ENCODE measurements around the gene KLC1.

Gene KLC1

DNA sequence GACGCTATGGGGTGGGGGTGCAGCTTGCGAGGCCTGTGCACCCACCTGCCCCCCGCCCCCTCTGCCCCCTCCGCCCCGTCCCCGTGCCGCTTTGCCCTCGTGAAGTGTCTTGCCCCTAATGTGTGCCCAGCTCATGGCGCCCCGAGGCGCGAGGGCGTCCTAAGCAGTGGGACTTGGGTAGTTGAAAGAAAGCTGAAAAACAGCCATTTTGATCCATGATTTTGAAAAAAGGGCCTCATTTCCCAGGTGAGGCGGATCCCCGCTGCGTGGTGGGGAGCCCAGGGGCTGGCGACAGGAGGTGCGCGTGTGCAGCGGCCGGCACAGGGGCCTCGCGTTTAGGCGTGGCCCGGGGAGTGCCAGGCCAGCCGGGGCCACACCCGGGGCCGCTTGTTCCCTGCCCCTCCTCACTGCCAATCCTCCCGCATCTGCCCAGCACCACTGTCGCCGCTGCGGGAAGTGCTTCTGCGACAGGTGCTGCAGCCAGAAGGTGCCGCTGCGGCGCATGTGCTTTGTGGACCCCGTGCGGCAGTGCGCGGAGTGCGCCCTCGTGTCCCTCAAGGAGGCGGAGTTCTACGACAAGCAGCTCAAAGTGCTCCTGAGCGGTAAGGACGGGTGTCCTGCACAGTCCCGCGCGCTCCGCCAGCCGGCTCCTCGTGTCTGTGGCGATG is 98.4 kb downstream of the KLC1 start:
- no peaks in the 10 kb centered on the region for H3K27me3 ChIP-seq (ENCODE audit: control insufficient read depth, insufficient read depth, low read length)
- no peak overlapping the region for H3K27ac ChIP-seq (ENCODE audit: low read depth, low read length)
- peaks cover 20% of the 10 kb centered on the region for H3K4me1 ChIP-seq (ENCODE audit: control insufficient read depth, insufficient read depth, low read length)
- no peak overlapping the region for H3K4me3 ChIP-seq (ENCODE audit: low read length)
- no peak overlapping the region for H3K9ac ChIP-seq (ENCODE audit: low read length)
- H3K36me3 ChIP-seq (ENCODE audit: control insufficient read depth, insufficient read depth, low read length): peaks cover 25% of the 10 kb centered on the region

- Histone ChIP-seq H3K27ac (ENCODE audit: low read depth, low read length) (no peak overlapping the region), H3K4me1 (ENCODE audit: control insufficient read depth, insufficient read depth, low read length) (peaks cover 16% of the 10 kb centered on the region), H3K9ac (ENCODE audit: low read length) (no peak overlapping the region), H3K36me3 (ENCODE audit: control insufficient read depth, insufficient read depth, low read length) (peaks cover 26% of the 10 kb centered on the region), H3K4me3 (ENCODE audit: low read length) (no peak overlapping the region), H3K27me3 (ENCODE audit: control insufficient read depth, insufficient read depth, low read length) (no peaks in the 10 kb centered on the region)
Observed at GRCh38 chr14:103728141-103728540, 99.1 kb downstream of the KLC1 start.

DNA sequence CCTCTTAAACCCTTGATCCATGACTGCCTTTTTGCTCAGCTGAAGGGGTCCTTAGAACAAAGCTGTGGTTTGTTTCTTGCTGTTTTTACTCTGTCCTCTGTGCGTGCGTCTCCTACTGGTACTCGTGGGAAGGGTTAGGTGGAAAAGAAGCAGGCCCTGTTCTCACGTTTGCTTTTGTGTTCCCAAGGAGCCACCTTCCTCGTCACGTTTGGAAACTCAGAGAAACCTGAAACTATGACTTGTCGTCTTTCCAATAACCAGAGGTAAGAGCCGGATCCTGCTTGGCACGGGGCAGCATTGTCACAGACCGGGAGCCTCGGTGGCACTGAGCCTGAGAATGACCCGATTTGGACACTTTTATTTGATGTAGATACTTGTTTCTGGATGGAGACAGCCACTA is 99.7 kb downstream of the KLC1 start:
- Histone ChIP-seq H3K4me1 (ENCODE audit: control insufficient read depth, insufficient read depth, low read length) (peaks cover 10% of the 10 kb centered on the region), H3K36me3 (ENCODE audit: control insufficient read depth, insufficient read depth, low read length) (peaks cover 31% of the 10 kb centered on the region), H3K9ac (ENCODE audit: low read length) (no peak overlapping the region), H3K27ac (ENCODE audit: low read depth, low read length) (no peak overlapping the region), H3K4me3 (ENCODE audit: low read length) (no peak overlapping the region), H3K27me3 (ENCODE audit: control insufficient read depth, insufficient read depth, low read length) (no peaks in the 10 kb centered on the region)

- Histone ChIP-seq H3K9ac (ENCODE audit: low read length) (no peak overlapping the region), H3K4me3 (ENCODE audit: low read length) (no peak overlapping the region), H3K36me3 (ENCODE audit: control insufficient read depth, insufficient read depth, low read length) (peaks cover 36% of the 10 kb centered on the region), H3K4me1 (ENCODE audit: control insufficient read depth, insufficient read depth, low read length) (no peaks in the 10 kb centered on the region), H3K27ac (ENCODE audit: low read depth, low read length) (no peak overlapping the region), H3K27me3 (ENCODE audit: control insufficient read depth, insufficient read depth, low read length) (no peaks in the 10 kb centered on the region)
Observed at GRCh38 chr14:103729496-103730448, 100.8 kb downstream of the KLC1 start.

GRCh38 chr14:103730490-103731035 is 101.6 kb downstream of the KLC1 start:
- Histone ChIP-seq H3K27me3 (ENCODE audit: control insufficient read depth, insufficient read depth, low read length) (no peaks in the 10 kb centered on the region), H3K9ac (ENCODE audit: low read length) (no peak overlapping the region), H3K4me1 (ENCODE audit: control insufficient read depth, insufficient read depth, low read length) (no peaks in the 10 kb centered on the region), H3K36me3 (ENCODE audit: control insufficient read depth, insufficient read depth, low read length) (peaks cover 36% of the 10 kb centered on the region), H3K4me3 (ENCODE audit: low read length) (no peak overlapping the region), H3K27ac (ENCODE audit: low read depth, low read length) (no peak overlapping the region)

DNA sequence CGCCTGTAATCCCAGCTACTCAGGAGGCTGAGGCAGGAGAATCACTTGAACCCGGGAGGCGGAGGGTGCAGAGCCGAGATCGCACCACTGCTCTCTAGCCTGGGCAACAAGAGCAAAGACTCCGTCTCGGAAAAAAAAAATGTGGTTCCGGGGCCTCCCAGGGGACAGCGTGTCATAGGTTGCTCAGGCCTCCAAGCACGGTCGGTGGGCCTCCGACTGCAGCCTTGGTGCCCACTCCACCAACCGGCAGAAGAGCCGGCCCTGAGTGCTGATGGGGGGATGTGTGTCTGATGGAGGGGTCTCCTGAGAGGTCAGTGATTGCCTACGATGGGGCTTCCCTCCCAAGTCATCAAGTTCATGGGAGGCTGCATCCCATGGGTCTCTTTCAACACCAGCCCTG is 102.5 kb downstream of the KLC1 start:
- Histone ChIP-seq H3K9ac (ENCODE audit: low read length) (no peak overlapping the region), H3K27ac (ENCODE audit: low read depth, low read length) (no peak overlapping the region), H3K27me3 (ENCODE audit: control insufficient read depth, insufficient read depth, low read length) (no peaks in the 10 kb centered on the region), H3K4me1 (ENCODE audit: control insufficient read depth, insufficient read depth, low read length) (peaks cover 1% of the 10 kb centered on the region), H3K4me3 (ENCODE audit: low read length) (no peak overlapping the region), H3K36me3 (ENCODE audit: control insufficient read depth, insufficient read depth, low read length) (peaks cover 37% of the 10 kb centered on the region)

DNA sequence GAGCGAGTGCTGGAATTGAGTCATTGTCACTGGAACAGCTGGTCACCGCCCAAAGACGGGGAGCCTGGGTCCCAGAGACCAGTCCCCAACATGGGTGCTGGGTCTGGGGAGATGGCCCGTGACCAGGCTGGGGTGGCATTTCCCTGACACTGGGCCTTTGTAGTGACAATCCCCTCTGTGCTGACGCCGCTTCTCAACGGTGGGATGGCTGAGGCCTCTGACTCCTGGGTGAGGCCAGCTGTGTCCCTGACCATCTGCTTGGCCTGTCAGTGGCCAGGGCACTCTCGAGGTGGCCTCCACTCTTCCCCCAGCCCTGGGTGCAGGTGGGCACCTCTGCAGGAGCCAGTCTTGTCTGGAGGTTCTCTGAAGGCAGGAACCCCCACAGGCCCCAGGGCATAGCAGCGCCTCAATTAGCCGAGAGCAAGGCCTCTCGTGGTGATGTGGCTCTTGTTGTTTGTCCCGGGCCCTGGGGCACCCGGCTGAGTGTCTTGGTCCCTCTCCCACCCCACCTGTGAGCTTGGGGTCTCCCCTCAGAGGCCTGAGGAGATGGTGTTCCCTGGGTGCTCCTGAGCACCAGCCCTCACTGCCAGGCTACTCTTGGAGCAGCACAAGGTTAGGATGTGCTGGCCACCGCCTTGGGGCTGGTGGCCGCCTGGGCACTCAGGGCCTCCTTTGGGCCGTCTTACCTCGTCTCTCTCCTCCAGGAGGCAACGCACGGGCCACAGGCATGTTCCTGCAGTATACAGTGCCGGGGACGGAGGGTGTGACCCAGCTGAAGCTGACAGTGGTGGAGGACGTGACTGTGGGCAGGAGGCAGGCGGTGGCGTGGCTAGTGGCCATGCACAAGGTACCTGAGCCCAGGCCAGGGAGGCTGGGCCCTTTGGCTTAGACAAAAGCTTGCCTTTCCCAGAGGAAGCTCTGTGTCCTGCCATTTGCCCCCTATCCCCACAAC is 103.2 kb downstream of the KLC1 start:
- Histone ChIP-seq H3K9ac (ENCODE audit: low read length) (no peak overlapping the region), H3K36me3 (ENCODE audit: control insufficient read depth, insufficient read depth, low read length) (peaks cover 39% of the 10 kb centered on the region), H3K27ac (ENCODE audit: low read depth, low read length) (no peak overlapping the region), H3K4me1 (ENCODE audit: control insufficient read depth, insufficient read depth, low read length) (peaks cover 3% of the 10 kb centered on the region), H3K27me3 (ENCODE audit: control insufficient read depth, insufficient read depth, low read length) (no peaks in the 10 kb centered on the region), H3K4me3 (ENCODE audit: low read length) (no peak overlapping the region)

DNA sequence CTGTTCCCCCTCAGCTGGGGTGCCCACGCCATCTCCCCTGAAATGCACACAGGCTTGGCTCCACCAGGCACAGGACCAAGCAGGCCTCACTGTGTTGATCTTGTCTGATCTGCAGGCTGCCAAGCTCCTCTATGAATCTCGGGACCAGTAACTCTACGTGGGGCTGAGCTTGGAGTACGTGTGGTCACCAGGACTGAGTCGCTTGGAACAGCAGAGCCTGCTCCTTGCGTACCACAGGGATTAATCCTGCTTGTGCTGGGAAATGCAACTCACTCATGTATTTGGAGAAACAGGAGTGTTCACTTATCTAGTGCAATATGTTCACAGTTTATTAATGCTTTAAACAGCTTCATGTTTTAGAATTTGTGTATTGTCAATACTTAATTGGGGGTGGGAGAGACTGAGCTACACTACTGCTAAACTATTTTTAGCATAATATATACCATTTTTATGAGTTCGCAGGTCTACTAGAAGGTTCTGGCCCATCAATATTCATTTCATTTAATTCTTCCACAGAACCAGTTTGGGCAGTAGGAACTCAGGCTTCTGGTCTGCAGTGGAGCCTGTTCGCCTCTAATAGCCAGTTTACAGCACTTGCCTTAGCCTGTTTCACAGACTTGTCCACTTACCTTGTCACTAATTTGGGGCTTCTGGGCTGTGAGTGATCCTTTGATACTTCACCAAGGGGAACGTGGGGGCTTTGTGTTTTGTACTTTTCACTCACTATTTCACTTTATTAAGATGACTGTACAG is 104.0 kb downstream of the KLC1 start:
- Histone ChIP-seq H3K27ac (ENCODE audit: low read depth, low read length) (no peak overlapping the region), H3K27me3 (ENCODE audit: control insufficient read depth, insufficient read depth, low read length) (no peaks in the 10 kb centered on the region), H3K4me3 (ENCODE audit: low read length) (no peak overlapping the region), H3K4me1 (ENCODE audit: control insufficient read depth, insufficient read depth, low read length) (peaks cover 3% of the 10 kb centered on the region), H3K36me3 (ENCODE audit: control insufficient read depth, insufficient read depth, low read length) (peaks cover 41% of the 10 kb centered on the region), H3K9ac (ENCODE audit: low read length) (no peak overlapping the region)

- Histone ChIP-seq H3K27me3 (ENCODE audit: control insufficient read depth, insufficient read depth, low read length) (no peaks in the 10 kb centered on the region), H3K36me3 (ENCODE audit: control insufficient read depth, insufficient read depth, low read length) (peaks cover 40% of the 10 kb centered on the region), H3K27ac (ENCODE audit: low read depth, low read length) (no peak overlapping the region), H3K4me3 (ENCODE audit: low read length) (no peak overlapping the region), H3K4me1 (ENCODE audit: control insufficient read depth, insufficient read depth, low read length) (peaks cover 3% of the 10 kb centered on the region), H3K9ac (ENCODE audit: low read length) (no peak overlapping the region)
Observed at GRCh38 chr14:103733651-103734050, 104.6 kb downstream of the KLC1 start.

DNA sequence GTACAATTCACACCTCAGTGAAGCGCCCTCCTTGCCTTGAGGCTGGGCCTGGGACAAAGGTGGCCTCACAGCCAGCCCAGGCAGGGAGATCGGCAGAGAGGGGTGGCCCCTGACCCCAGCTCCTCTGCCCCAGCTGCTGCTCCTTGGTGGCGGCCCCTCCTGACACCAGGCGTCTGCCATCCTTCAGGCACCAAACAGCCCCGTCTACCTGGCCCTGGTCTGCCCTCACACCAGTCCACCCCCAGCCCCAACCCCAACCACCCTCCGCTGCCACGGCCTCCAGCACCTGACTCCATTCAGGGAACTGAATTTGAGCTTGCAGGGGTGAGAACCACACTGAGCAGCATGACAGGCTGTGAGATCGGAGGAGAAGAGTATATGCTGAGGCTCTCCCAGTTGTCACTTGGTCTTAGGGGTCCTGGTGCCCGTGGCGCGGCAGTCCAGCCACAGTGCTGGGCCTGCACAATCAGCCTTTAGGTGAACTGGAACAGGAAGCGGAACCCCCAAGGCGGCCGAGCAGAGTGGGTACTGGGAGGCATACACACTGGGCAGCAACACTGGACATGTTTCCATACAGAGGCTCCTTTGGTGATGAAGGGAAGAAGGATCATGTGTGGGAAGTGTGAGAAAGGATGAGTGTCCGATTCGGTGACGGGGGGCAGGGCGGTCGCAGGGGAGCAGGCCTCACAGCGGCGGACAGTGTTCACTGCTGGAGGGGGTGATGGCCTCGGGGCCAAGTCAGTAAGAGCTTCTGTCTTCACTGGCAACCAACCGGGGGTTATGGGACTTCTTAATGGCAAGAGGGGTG is 105.3 kb downstream of the KLC1 start:
- H3K27me3 ChIP-seq (ENCODE audit: control insufficient read depth, insufficient read depth, low read length): no peaks in the 10 kb centered on the region
- H3K9ac ChIP-seq (ENCODE audit: low read length): no peak overlapping the region
- peaks cover 34% of the 10 kb centered on the region for H3K36me3 ChIP-seq (ENCODE audit: control insufficient read depth, insufficient read depth, low read length)
- no peak overlapping the region for H3K4me3 ChIP-seq (ENCODE audit: low read length)
- H3K4me1 ChIP-seq (ENCODE audit: control insufficient read depth, insufficient read depth, low read length): peaks cover 3% of the 10 kb centered on the region
- no peak overlapping the region for H3K27ac ChIP-seq (ENCODE audit: low read depth, low read length)

- H3K27ac ChIP-seq (ENCODE audit: low read depth, low read length): no peak overlapping the region
- H3K36me3 ChIP-seq (ENCODE audit: control insufficient read depth, insufficient read depth, low read length): peaks cover 34% of the 10 kb centered on the region
- H3K9ac ChIP-seq (ENCODE audit: low read length): no peak overlapping the region
Observed at GRCh38 chr14:103735022-103735421, 106.0 kb downstream of the KLC1 start.

More at GRCh38 chr14:103735022-103735421, 106.0 kb downstream of the KLC1 start:
- Histone ChIP-seq H3K4me3 (ENCODE audit: low read length) (no peak overlapping the region), H3K27me3 (ENCODE audit: control insufficient read depth, insufficient read depth, low read length) (no peaks in the 10 kb centered on the region), H3K4me1 (ENCODE audit: control insufficient read depth, insufficient read depth, low read length) (peaks cover 3% of the 10 kb centered on the region)

All from rectal smooth muscle tissue (tissue), 1 donor.